Measurements from ENCODE around the gene RHBDL2.

RHBDL2 gene

GRCh38 chr1:38908821-38909220, 32.8 kb downstream of the RHBDL2 start:
- DNase-seq: no peak
- no peaks in the 10 kb centered on the region for H3K9me3 ChIP-seq
- TF ChIP-seq CTCF (IDR thresholded peaks at IDR 0.05; ENCODE audit: low read depth, low read length): no peak
- no peak overlapping the region for H3K4me3 ChIP-seq (ENCODE audit: low read depth, low read length)
- no peaks in the 10 kb centered on the region for H3K36me3 ChIP-seq
- H3K27me3 ChIP-seq: no peaks in the 10 kb centered on the region
- no peaks in the 10 kb centered on the region for H3K4me1 ChIP-seq

GRCh38 chr1:38905985-38906384, 35.6 kb downstream of the RHBDL2 start:
- Histone ChIP-seq H3K4me1 (no peaks in the 10 kb centered on the region), H3K36me3 (no peaks in the 10 kb centered on the region), H3K4me3 (ENCODE audit: low read depth, low read length) (no peak overlapping the region), H3K9me3 (no peaks in the 10 kb centered on the region), H3K27me3 (no peaks in the 10 kb centered on the region)
- DNase-seq: no peak
- TF ChIP-seq CTCF (IDR thresholded peaks at IDR 0.05; ENCODE audit: low read depth, low read length): no peak

- H3K4me1 ChIP-seq: no peaks in the 10 kb centered on the region
- H3K27me3 ChIP-seq: no peaks in the 10 kb centered on the region
- no peaks in the 10 kb centered on the region for H3K9me3 ChIP-seq
- H3K36me3 ChIP-seq: no peaks in the 10 kb centered on the region
- H3K4me3 ChIP-seq (ENCODE audit: low read depth, low read length): no peak overlapping the region
- TF ChIP-seq CTCF (IDR thresholded peaks at IDR 0.05; ENCODE audit: low read depth, low read length): no peak
- DNase-seq: no peak
Measured at GRCh38 chr1:38899560-38899959, 42.1 kb downstream of the RHBDL2 start.

GRCh38 chr1:38898653-38899230, 42.9 kb downstream of the RHBDL2 start:
- H3K4me1 ChIP-seq: no peaks in the 10 kb centered on the region
- no peak overlapping the region for H3K4me3 ChIP-seq (ENCODE audit: low read depth, low read length)
- H3K27me3 ChIP-seq: no peaks in the 10 kb centered on the region
- no peak for TF ChIP-seq CTCF (IDR thresholded peaks at IDR 0.05; ENCODE audit: low read depth, low read length)
- no peaks in the 10 kb centered on the region for H3K9me3 ChIP-seq
- no peak for DNase-seq
- H3K36me3 ChIP-seq: no peaks in the 10 kb centered on the region

- Histone ChIP-seq H3K9me3 (no peaks in the 10 kb centered on the region), H3K36me3 (no peaks in the 10 kb centered on the region), H3K27me3 (no peaks in the 10 kb centered on the region), H3K4me3 (ENCODE audit: low read depth, low read length) (no peak overlapping the region), H3K4me1 (no peaks in the 10 kb centered on the region)
- TF ChIP-seq CTCF (IDR thresholded peaks at IDR 0.05; ENCODE audit: low read depth, low read length): no peak
- no peak for DNase-seq
Measured at GRCh38 chr1:38896169-38896568, 45.5 kb downstream of the RHBDL2 start.

GRCh38 chr1:38892976-38893375, 48.7 kb downstream of the RHBDL2 start:
- Histone ChIP-seq H3K4me3 (ENCODE audit: low read depth, low read length) (no peak overlapping the region), H3K4me1 (no peaks in the 10 kb centered on the region), H3K9me3 (no peaks in the 10 kb centered on the region), H3K27me3 (no peaks in the 10 kb centered on the region), H3K36me3 (no peaks in the 10 kb centered on the region)
- no peak for DNase-seq
- no peak for TF ChIP-seq CTCF (IDR thresholded peaks at IDR 0.05; ENCODE audit: low read depth, low read length)
